ENCODE data around the gene TSPAN5.

Gene TSPAN5

DNA sequence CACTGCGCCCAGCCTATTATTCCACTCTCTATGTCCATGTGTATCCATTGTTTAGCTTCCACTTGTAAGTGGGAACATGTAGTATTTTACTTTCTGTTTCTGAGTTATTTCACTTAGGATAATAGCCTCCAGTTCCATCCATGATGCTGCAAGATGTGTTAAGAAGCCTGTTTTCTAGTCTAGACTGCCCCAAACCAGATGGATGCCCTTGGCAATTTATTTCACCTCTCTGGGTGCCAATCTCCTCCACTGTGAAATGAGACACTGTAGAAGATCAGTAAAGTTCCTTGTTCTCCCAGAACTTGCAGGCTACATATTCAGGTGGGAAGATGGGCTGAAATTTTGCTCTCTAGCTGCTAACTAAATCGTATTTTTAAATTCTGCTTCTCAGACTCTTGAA lies 72.8 kb downstream of the TSPAN5 start:
- no peak for DNase-seq (ENCODE audit: low read depth)

DNA sequence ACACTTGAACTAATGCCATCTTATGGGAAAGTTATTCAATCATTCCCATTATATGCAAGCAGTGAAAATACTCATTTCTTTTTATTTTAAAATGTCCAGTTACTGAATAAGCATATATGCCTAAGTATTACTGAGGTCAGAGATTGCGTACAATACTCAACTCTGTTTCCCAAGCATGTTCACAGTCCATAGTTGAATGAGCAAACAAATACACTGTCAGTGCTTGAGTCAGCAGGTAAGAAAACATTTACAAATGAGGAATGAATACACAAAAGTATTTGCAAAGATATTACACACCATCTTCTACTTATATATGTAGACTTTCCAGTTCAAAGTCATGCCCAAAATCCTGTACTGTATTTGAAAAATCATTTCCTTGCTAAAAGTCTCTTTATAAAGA lies 74.1 kb downstream of the TSPAN5 start:
- no peak for DNase-seq (ENCODE audit: low read depth)

DNA sequence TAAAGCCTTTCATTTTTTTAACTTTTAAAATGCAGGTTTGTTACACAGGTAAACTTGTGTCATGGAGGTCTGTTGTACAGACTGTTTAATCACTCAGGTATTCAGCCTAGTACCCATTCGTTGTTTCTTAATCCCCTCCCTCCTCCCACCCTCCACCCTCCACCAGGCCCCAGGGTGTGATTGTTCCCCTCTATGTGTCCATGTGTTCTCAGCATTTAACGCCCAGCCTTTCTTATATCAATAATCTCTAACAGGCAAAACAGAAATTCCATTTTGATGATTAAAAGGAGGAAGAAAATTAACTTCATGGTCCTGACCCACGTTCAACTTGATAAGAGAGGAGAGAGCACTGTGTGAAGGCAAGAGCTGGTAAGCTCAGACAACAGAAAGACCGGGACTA lies 75.1 kb downstream of the TSPAN5 start:
- DNase-seq (ENCODE audit: low read depth), result no peak

DNA sequence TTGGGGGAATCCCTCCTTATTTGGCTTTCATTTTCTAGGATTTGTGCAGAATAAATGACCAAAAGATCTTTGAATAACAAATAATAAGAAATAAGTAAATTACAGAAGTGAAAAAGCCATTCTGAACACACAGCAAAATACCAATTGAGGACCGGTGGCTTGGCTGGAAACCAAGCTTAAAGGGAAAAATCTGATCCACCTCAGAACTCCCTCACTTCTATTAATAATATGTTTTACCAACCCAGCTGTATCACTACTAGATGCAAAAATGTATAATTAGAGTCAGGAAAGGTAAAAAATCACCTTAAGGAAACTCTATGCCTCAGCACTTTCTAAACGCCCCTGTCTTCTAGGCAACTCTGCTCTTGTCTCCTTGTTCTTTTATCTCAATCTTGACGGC lies 77.3 kb downstream of the TSPAN5 start:
- no peak for DNase-seq (ENCODE audit: low read depth)

DNA sequence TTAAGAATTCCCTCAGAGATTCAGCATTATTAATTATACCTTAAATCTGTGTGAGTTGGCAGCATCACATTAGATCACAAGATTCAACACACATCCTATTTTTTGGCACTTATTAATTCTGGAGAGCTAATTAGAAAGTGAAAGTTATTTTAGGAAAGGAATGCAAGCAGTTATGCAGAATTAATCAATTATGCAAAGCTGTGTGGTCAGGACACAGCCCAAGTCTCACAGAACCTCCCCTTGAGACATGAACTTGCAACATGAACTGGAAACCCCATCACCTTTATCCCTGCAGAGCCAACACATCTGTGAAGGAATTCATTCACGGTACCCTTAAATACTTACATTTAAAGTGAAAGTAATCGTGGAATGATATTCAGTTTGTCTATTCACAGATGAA lies 80.5 kb downstream of the TSPAN5 start:
- no peak for DNase-seq (ENCODE audit: low read depth)

DNA sequence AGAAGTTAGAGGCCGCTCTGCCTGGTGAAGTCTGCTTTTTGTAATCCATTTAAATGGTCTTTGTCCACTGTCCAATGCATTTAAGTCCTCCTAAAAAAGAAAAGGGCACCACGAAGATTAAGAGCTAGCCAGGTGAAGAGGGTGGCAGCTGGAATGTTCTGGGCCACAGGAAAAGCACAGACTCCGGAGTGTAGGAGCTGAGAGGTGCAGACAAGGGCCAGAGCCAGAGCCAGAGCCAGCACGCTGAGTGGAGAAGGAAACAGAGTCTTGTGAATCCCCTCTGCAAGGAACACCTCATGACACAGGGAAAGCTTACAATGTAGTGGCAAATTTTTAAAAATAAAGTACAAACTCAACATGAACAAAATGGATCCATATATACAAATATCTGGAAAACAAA lies 83.6 kb downstream of the TSPAN5 start:
- DNase-seq (ENCODE audit: low read depth), result no peak

DNA sequence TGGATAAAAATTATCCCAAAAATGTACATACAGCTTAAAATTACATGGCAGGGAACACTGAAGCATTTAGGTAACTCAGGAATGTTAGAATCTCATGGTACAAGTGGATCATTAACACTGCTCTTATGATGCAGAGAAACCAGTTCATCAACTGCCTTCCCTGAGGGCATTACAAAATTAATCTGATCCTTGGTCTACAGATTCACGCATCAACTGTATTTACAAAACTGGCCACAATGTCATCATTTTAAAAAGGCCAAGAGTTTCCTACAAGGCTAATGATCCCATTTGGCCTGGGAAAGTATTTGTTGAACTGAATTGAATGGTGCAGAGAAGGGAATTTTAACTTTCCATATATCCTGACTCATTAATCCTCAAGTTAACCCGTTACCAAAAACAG lies 84.6 kb downstream of the TSPAN5 start:
- no peak for DNase-seq (ENCODE audit: low read depth)

DNA sequence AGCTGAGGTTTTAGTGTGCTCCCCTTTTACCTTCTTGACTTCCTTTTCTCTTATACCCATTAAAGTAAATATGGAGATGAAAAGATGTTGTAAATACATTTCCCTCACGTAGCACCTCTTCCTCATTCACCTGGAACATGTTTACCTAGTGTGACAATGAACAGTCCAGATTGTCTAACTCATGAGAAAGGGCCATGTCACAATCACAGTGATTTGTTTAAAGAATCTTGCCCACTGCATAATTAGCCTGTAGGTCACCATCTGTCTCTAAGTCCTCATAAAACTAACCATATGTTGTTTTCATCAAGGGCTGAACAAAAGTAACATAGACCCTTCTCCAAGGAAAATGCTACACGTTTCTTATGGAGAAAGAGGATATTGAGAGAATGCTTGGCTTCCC lies 85.7 kb downstream of the TSPAN5 start:
- DNase-seq (ENCODE audit: low read depth), result no peak

DNA sequence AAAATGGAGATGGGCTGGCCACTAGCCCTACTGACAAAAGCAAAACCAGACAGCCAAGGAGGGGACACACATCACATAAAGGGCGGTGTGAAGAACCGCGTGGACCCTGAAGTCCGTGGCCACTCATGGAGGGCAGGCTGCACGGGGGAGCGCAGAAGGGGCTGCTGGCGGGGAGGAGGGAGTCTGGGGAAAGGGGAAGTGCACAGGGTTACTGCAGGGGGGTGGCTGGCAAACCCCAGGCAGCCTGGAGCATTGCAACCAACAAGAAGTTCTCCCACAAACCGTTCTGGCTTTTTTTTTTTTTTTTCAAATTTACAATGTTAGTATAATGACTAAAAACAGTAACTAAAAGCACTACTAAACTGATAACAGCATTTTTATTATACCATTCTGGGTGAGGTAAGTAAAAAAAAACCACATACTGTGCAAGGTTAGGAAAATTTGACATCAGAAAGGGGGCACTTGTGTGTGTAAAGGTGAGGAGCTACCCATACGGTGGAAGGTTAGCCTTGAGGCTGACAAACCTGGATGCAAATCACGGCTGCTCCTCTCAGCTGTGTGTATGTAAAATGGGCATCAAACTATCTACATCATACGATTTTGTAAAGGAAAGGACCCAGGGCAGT lies 87.1 kb downstream of the TSPAN5 start:
- no peak for DNase-seq (ENCODE audit: low read depth)

DNA sequence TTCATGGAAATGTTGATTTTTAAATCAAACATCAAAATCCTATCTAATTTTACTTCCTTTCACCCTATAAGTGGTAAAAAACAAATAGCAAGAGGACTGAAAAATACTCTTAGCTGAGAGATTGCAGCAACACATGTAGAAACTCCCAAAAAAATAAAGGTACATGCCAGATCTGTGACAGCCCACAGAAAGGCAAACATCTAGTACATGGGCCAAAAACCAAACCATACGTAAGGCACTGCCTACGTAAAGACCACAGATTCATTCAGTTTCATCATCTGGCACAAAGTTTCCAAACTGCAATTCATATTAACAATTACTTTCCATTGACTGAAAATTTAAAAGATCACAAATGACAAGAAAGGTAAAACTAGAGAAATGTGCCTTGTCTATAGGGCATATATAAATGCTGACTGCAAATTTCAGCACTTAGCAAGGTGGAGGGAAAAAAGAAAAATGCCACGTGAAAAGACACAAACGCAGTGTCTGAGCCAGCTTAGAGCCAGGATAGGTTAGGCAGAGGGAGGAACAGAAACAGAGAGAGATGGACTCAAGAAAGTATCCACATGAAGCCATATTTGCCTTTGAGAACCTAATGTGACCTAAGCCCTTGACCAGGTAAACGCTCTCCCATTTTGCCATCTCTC lies 88.1 kb downstream of the TSPAN5 start:
- no peak for DNase-seq (ENCODE audit: low read depth)

DNA sequence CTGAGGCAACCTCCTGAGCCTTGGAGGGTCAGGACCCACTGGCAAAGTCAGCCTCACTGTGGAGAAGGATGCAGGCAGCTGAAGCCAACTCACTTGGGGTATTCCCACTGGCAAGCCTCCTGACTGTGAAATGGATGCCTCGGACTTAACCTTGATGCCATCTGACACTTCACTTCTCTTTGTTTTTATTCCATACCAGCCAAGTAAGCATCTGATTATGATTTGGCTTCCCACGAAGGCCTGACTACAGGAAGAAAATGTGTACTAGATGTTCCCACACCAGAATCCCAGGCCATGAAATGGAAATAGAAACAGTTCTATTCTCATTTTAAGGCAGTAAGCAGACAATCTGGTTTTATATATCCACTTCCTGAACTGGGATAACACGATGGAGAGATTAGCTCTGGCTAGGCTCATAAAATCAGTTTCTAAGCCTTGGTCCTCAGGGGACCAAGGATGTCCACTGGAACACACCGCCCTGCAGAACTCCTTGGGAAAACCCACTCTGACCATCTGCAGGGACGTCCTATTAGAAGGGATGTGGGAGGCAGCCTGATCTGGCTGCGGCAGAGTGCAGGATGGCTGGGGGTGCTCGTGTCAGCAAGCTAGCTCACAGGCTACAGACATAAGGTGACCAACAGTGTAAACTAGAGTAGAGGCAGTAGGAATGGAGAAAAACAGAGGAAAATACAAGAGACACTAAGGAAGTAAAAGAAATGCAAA lies 89.3 kb downstream of the TSPAN5 start:
- DNase-seq (ENCODE audit: low read depth), result no peak

DNA sequence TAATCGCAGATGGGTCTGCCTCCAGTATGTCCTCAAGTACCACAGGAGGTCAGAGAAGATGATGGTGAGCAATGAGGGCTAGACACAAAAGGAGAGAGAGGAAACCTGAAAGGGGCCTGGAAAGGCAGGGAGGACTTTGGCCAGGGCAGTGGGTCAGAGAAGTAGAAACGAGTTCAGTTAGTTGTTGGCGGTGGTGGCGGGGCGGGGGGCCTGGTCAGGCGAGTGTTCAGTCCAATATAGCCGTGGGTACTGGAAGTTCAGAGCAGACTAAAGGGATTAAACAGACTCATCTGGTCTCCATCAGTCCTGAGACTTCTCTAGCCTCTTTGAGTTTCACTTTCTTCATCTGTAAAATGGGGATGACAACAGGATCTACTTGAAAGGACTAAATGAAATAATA lies 90.8 kb downstream of the TSPAN5 start:
- no peak for DNase-seq (ENCODE audit: low read depth)

DNA sequence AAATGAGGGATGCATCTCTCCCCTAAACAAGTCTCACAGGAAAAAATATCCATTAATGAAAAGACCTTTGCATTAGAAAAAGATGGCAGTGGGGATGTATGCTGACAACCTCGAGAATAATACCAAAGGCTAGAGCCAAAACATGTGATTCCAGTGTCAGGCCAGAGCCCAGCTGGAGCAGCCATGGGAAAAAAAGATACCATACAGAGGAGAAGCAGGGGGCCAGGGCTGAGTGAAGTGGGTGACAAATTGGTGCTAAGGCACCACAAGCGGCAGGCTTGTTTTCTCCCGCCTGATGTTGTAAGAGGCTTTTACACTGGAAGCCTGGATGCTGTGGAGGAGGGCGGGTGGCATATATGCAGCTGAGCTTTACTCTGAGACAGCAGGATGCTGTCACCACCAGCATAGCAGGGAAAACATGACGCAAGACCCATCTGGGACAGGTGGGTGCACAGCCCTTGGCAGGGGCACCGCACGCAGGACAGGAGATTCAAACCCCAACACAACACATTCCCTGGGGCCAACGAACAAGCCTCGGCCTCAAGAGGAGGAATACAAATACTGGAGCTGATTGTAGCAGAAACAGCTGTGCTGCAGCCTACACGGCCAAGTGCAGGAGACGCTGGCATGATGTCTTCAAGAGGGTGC lies 91.9 kb downstream of the TSPAN5 start:
- DNase-seq (ENCODE audit: low read depth), result no peak

DNA sequence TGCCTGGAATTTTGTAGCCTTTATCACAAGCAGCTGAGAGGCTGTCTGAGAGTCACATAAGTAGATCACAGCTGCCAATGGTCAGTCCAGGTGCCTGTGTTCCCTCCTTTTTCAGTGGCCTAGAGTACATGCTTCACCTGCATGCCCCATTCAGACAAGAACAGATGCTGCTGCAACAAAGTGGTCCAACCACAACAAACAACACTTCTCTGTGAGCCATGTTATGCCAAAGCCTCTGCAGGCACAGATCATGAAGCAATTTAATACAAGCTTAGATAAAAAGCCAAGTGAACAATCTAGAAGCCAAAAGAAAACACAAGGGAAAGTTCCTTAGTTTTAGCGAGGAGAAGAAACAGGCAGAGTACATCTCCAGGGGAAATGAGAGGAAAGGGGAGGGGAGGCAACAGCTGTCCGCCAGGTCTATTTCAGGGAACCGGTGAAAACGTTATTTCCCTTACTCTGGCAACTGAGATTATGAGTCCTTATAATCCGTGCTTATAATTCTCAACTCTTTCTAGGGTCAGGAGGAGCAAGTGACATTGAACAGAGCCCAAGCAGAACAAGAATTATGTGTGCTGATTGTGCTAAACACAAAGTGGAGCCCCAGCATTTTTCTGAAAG lies 92.6 kb downstream of the TSPAN5 start:
- DNase-seq (ENCODE audit: low read depth), result no peak

DNA sequence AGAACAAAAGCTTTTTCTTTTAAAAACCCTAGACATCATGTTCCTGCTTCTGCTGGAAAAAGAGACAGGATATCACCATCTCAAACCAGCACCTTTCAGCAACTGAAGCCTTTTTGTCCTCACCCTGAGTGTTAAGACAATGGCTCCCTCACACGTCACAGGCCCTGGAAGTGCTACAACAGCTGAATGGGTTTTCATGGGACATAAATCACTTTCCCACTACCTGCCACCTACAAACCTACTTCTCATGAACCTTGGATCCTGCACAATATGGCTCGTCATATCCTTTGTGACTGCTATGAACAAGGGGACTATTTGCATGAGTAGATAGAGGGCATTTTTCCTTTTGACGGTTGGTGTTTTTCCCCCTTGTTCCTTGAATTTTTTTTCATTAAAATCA lies 93.6 kb downstream of the TSPAN5 start:
- no peak for DNase-seq (ENCODE audit: low read depth)

DNA sequence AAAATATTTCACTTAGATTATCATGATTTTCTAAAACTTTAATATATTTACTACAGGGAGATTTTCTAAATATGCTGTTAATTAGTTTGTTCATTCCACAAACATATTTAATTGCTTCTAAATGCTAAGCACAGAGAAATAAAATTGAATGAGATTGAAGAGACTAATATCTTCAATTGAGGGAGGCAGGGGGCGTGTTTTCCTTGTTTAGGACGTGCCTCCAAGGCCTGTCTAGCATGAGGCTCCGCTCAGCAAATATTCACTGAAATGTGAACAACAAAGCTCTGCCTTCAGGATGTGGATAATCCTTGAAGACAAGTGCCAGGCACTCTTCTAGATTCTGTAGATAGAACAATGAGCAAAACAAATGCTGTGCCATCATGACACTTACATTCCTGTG lies 98.1 kb downstream of the TSPAN5 start:
- DNase-seq (ENCODE audit: low read depth), result no peak

DNA sequence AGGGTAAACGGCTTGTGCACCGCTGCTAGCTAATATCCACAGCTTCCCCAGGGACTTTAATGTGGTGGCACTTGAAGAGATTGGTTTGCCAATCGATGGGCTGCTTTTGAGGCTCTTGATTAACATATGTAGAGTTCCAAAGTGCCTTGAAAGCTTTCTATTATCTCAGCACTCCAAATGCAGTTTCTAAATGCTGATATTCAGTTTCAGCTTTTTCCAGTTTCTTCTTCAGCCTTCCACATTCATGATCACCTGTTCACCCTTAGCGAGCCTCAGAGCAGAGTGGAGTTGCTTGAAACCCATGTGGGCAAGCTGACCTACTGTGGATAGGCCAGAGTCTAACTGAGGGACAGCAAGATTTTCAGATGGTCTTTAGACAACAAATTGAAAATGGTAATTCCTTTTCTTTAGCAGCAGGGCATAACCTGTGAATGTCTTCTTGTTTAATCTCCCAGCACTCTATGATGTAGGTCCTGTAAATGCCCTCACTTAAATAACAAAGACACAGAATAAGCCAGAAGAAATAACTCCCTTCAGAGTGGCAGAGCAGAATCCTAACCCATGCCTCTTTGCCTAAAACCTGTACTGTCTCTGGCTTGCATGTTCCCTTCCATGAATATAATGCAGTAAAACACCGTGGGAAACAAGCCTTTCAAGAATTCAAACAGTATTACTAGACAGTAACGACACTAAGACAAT lies 99.8 kb downstream of the TSPAN5 start:
- DNase-seq (ENCODE audit: low read depth), result no peak

DNA sequence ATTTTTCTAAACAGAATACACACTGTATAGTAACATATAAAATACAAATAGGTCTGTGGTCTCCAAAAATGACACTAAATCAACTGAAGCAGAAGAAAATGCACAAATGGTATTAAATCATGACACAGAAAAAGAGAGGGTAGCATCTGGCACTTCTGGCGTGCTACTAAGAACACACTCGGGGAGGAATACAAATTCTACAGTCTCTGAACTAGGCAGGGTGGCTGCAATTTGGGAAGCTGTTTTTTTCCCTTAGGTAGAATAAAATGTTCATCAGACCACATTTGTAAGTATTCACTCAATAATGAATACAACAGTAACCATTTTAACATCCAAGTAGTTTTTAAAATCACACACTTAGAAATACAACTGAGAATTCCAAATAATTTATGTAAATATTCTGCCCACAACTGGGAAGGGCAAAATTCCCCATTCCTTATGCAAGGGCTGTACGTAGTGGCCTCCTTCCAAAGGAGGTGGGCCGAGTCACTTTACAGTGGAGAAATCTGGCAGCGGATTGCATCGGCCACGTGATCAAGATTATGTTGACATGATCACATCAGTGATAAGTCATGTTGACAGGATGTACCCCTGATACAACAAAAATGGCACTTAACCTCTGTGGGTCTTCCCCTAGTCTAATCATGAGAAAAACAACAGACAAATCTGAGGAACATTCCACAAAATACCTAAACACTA lies 101.1 kb downstream of the TSPAN5 start:
- DNase-seq (ENCODE audit: low read depth), result peak; percentile 68

DNA sequence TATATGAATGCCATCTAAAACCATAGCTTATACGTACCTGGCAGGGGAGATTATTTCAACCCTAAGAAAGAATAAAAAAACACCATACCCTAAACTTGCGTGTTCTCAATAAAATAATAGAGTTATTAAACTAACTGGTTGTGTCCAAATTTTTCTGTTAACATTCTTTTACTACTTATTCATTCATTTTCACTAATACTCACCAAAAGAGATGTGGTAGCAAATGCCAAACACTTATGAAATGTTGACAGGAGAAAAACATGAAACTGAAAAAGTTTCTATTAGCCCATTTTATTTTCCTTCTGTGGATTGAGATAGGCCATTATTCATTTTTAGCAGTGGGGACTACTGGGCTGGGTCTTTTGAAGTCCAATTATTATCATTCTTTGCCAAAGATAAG lies 102.0 kb downstream of the TSPAN5 start:
- DNase-seq (ENCODE audit: low read depth), result no peak

DNA sequence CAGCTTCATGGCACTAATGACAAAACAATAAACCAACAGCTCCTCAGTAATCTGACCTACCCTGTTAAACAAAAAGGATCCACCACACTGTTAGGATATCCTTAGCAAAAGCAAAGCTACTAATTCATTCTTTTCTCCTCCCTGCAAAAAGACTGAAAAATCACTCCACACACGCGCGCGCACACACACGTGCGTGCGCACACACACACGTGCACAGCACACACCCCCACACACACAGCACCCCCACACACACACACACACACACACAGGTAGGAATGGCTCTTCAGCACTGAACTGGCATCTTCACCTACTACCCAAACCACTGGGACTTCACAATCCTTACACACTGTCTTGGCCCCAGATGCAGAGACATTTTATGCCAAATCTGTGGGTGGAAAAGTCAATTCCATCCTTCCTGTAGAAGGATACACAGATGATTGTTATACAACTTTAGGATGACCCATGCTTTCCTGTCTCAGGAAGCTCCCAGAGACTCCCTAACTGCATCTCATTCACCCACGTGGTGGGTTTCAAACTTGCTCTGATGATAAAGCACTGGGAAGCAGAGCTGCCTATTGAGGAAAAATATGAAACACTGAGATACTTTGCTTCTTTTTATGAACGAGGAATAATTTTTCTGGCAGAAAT lies 102.5 kb downstream of the TSPAN5 start:
- peak; percentile 33 for DNase-seq (ENCODE audit: low read depth)
